GM19240 (cell line): ENCODE results near the gene NKX6-2.

Experiments
- DNase-seq: peaks from one replicate; pipeline ENCODE4 v3.0.0; 2011; ENCODE audit warnings: low spot score; ENCODE audit not compliant: insufficient read length

The NKX6-2 gene

DNA sequence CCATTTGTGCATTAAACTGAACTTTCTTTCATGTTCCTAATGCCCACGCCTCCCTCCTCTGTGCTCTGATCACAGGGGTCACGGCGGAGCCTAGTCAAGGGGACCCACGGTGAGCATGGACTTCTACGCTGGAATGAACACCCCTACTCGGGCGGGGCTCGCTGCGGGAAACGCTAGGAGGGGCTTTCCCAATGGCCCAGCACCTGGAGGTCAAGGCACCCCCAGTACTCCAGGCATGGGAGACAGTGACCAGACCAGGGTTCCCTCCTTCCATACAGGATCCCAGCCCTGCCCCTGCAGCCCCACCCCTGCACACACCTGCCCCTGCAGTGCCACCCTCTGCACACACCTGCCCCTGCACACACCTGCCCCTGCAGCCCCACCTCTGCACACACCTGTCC is 27.1 kb upstream of the NKX6-2 start:
- no peak for DNase-seq

DNA sequence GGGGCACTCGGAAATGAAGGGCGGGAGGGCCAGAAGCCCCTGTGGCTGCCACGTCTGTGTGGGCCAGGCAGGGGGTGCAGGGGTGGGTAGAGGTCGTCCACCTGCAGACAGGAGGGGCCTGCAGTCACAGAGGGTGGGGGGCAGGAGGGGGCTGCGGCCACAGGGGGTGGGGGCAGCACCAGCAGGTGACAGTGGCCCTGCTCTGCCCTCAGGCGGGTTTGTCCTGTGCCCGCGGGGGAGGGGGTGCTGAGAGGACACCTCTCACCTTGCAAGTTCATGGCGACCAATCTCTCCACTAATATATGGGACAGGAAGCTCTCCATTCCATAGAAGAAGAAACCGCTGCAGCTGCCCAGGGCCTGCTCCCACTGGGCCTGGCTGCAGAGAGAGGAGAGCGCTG is 26.6 kb upstream of the NKX6-2 start:
- DNase-seq, result no peak

DNA sequence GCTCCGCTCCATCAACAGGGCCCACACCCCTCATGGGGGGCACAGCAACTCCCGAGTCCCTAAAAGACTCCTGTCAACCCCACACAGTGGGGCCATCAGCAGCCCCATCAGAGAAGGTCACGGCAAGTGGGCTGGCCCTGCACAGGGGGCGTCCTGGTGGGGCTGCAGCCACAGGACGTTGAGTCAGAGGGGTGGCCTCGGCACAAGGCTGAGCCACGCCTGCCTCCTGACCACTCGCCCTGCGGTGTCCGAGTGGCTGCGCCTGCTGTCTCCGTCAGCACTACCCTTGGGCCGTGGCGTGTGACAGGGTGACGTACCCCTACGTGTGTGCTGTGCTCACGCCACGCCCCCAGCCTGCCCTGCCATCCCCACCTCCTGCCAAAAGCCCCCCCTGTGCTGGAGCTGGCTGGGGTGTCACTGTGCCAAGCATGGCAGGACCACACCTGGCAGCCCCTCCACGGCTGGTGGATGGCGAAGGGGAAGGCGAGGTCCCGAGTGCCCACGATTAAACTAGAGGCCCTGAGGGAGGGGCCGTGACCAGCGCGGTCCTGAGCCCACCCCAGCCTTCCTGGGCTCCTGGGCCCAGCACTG is 26.0 kb upstream of the NKX6-2 start:
- no peak for DNase-seq

DNA sequence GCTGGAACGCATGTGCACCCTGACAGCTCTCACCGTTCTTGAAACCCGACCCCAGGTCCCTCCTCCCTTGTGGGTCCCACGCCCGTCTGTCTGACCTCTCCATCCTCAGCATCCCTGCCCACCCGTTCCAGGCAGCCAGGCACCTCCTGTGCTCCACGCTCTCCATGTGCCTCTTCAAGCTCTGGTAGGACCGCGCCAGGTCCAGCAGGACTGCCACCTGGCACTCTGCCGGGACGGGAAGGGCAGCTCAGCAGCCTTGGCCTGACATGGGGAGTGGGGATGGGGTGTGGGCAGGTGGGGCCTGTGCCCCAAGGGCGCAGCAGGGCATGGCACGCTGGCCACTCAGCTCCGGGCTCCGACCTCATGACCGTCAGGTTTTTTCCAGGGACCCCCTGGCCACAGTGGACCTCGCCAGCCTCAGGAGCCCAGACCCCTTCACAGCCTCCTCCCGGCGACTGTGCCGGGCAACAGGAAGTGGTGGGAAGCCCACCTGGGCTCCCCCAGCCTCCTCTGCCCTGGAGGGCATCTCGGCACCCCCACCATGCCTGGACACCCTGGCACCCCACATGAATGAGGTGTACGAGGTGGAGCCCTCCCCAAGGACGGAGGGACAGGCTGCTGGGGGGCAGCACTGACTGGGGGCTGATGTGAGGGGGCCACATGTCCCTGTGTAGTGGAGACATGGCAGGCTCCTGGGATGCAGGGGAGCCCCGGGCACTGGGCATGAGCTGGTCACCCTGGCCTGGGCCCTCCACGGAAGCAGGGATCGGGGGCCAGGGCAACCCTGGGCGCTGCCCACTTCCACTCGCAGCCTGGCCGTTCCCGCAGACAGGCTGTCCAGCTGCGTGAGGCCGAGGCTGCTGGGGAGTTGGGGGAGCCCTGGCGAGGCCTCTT is 25.1 kb upstream of the NKX6-2 start:
- no peak for DNase-seq

DNA sequence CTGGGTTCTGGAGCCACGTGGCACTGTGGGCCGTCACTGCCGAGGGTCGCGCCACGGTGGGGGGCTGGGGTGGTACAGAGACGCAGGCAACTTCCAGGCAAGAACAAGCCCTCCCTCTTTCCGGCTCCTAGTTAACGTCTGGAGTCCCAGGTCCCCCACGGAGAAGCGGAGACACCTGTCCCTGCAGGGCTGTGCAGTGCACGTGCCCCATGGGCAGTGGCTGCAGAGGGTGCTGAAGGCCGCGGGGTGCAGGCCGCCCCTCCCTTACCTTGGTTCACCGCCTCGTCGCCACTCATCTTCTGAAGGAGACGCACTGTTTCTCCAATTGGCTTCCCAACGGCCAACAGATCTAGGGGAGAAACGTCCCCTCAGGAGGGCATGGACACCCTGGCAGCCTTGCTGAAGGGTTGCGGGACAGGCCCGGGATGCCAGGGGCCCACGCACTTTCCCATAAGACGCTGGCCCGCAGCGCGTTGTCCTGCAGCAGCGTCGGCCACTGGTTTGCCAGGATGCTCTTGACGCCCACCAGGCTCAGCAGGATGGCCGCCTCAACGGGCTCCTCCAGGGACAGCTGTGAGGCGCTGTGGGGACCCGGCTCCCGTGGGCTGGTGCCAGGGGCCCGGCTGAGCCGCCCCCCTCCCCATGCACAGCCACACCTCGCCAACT is 24.3 kb upstream of the NKX6-2 start:
- DNase-seq, result no peak

DNA sequence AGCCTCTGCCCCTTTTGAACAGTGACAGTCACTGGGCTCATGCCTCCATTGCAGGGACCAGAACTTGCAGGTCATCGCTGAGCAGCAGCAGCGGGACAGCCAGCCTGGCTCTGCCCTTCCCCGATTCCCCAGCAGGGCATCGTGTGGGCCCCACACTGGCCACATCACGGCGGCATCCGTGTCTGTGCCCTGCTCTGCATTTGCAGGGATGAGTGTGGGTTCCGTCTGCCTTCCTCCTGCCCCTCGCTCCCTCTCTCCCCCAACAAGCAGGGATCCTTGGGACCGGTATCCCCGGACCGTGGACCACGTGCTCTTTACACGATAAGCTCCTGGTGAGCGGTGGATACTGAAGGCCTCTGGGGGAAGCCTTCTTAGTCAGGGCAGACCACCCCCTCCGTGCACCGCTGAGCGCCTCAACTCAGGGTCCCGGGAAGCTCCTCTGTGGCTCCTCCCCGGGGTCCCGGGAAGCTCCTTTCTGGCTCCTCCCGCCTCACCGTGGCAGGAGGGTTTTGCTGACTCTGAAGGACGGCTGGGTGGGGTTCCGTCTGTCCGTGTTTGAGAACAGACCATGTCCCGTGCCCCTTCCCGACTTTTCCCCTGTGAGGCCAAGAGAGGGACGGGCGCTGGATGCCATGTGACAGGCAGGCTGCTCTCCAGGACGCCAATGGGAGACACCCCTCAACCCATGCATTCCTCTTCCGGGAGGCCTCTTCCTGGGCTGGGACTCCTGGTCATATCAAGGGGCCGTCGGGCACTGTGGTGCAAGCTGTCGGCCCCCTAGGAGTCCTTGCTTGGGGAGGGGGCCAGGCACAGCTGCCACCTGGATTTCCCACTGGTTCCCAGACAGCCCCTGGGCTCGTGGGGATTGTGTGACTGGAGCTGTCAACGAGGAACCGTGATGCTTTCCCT is 23.5 kb upstream of the NKX6-2 start:
- DNase-seq, result no peak

DNA sequence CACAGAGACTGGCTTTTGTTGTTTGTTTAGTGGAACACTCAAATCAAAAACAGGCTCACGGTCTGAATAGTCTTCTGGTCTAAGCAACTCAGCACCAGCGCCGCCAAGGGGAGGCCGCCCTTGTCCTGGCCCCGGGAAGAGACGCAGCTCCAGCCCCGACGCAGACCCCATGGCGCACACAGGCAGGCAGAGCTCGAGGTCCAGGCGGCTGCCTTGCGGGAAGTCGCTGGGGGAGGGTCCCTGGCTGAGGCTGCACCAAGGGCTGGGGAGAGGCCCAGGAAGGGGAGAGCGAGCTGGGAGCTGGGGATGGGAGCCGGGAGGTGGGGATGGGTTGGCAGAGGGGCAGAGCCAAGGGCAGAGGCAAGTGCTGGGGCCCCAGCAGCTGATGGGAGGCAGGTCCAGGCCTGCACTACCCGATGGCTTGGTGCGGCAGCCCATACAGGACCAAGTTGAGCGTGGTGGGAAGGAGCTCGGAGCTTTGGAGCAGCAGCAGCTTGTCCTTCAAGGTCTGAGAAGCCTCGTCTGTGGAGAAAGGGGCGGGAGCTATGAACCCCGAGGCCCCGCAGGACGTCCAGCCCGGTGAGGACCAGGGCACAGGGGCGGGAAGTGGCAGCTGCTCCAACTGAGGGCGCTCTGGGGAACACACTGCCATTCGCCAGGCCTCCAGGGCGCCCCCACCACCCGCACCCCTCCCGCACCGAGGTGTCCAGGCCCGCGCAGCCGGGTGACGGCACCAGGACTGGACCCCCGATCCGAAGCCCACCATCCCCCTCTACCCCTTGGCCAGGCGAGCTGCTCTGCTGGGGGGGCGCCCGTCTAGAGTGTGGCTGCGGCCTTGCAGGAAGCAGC is 22.7 kb upstream of the NKX6-2 start:
- no peak for DNase-seq

DNA sequence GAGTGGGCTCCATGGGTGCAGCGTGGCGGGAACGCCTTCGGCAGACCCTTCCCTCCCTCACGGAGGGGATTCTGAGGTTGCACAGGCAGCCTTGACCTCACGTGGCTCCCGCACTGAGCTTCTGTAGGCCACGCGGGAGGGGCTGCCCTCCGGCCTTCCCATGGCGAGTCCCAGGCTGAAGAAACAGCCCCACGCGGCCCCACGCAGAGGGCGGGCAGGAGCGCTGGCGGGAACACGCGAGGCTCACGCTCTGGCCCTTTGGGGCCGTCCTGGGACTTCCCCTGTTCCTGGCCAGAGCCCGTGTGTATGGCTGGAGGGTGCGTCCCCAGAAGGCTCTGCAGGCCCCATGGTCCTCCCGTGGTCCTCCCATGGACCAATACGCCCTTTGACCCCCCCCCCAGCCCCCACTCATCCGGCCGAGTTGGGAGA is 21.7 kb upstream of the NKX6-2 start:
- no peak for DNase-seq

DNA sequence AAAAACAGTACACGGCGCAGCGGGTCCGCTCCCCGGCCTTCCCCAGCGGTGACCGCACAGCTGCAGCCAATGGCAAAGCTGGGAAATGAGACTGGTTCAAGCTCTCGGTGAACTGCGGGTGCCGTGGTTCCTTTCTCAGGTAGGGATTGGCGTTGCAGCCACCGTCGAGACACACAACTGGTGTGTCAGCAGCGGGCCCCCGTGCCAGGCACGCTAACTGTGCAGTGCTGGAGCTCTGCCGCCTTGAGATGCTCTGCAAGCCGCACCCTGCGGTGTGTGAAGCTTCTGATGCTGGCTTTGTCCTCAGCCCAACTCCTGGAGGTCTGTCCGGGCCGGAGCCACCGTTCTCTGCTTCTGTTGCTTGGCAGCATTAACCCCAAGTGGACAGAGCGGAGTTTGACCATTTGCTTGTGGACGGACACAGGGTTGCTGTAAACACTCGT is 20.6 kb upstream of the NKX6-2 start:
- DNase-seq, result no peak

DNA sequence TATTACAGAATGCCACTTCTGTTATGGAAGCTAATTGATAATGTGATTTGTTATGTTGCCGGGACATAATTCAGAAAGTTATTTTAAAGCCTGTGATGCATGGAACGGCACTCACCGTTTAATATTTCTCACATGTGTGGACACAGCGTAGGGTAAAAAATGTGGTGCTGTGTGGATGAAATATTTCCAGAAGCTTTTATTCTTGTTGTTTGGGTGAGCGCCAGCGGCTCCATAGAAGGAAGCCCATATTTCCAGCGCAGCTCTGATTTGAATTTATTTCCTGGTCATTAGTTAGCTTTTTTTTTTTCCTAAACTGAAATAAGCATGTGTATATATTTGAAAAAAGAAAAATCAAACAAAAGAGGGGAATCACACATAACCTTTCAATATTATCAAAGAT is 20.2 kb upstream of the NKX6-2 start:
- no peak for DNase-seq

DNA sequence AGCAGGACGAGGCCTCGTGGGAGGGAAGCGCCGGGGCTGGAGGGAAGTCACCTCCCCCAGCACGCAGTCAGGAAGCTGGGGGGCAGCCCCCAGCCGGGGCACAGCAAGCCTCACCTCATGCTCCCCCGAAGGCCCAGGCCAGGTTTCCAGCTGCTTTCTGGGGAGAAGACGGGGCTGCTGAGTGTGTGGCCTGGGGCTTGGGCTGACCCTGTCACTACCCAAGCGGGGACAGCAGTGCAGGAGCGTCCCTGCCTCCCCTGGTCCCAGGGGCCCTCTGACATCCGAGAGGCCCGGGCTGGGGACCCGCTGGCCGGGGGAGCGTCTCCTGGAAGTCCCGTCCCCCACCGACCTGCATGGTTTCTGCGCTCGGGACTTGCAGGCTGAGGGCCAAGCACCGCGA is 19.7 kb upstream of the NKX6-2 start:
- no peak for DNase-seq

DNA sequence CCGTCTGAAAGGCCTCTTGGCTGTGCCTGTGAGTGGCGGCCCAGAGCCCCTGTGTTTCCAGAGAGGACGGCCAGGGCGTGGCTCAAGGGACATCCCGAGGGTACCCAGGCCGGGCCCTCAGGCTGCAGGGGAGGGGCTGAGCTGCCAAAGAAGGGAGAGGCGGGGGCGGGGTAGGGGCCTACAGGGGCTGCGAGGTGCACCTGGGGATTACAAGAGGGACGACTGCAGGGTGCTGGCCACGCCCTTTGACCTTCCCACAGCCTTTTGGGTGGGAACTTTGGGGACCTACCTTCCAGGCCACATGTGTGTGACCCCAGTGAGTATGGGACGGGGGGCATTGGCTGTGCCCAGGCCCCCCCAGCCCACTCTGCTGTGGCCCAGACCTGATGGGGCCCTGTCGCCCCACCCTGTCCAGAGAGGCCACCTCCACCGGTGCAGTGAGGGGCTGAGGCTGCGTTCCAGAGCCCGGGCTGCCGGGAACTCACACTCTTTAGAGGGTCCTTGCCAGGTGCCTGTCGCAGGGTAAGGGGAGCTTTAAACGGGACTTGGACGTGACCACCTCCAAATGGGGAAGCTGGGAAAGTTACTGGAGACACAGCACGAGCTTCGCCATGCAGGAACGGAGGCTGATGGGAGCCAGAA is 19.0 kb upstream of the NKX6-2 start:
- DNase-seq, result no peak

DNA sequence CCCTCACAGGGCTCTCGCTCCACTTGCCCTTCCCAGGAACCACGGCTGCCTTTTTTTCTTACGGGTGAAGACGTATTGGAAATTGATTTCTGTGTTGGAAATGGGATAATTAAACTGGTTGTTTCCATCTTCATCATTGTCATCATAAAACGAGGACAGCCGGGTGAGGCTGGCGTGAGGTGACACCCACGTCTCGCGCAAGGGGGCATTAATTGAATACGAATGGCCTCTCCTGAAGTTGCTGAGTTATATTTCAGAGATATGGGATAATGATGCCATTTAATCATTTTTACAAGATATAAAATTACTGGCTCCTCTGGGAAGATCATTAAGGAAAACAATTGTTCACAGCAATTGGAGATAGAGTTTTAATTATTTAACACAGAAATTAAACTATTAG is 18.3 kb upstream of the NKX6-2 start:
- no peak for DNase-seq

DNA sequence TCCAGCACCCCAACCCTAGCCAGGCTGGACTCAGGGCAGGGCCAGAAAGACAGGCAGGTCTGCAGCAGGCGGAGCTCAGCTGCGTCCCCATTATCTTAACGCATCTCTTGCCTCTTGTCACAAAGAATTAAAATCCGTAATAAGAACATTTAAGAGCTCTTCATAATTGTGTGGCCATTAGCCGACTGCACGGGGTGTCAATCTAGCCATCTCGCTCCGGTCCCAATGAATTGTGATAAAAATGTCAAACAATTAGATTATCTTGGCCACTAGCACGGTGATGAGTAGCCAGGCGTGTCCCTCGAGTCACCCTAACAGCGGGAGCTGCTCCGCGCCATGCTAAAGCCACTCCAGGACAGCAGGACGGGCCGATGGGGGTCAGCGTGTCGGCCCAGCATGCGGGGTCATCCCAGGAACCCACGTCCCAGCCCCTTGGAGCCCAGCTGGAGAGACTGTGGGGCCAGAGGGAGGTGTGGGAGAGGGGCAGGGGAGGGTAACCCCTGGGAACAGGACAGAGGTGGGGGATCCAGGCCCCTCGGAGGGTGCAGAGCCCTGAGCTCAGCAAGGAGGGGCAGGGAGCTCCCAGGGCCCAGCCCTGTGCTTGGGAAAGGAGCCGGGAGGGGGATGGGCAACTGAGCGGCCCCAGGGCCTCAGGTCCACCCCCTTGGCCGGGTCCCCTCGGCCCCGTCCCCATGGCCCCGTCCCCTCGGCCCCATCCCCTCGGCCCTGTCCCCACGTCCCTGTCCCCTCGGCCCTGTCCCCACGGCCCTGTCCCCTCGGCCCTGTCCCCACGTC is 17.7 kb upstream of the NKX6-2 start:
- no peak for DNase-seq

DNA sequence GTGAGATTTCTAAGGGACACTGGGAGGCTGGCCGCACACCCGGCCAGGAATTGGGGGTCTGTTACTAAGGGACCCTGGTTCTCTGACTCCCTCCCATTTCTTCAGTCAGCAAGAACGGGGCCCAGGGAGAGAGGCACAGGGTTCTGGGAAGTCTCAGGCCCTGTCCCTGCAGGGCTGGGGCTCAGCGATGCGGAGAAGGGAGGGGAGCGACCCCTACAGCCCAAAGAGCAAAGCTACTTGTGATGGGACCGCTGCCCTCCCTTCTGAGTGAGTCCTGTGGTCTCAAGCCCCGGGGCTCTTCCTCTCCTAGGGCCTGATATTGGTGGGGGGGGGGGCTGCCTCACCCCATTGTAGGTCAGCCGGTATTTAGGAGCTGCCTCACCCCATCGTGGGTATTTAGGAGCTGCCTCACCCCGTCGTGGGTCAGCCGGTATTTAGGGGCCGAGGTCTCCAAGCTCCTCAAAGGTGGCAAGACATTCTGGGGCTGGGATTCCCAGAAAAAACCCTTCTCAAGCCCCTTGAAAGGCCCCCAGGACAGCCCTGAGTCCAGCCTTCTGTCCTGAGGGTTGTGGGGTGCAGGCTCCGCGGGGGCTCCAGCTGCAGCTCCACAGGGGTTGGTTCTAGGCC is 16.9 kb upstream of the NKX6-2 start:
- DNase-seq, result no peak

DNA sequence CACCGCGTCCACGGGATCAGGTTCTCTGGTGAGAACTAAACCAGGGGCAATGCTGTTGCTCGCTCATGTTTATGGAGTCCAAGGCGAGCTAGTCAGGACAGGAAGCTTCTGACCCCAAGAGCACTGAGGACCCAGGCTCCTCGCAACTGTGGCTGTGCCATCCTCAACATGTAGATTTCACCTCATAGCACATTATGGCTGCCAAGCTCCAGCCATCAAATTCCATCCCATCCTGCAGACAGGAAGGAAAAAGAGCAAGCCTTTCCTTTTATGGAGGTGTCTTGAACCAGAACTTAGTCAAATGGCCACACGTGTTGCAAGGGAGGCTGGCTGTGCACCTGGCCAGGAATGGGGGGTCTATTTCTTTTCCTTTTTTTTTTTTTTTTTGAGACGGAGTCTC is 16.1 kb upstream of the NKX6-2 start:
- DNase-seq, result no peak

DNA sequence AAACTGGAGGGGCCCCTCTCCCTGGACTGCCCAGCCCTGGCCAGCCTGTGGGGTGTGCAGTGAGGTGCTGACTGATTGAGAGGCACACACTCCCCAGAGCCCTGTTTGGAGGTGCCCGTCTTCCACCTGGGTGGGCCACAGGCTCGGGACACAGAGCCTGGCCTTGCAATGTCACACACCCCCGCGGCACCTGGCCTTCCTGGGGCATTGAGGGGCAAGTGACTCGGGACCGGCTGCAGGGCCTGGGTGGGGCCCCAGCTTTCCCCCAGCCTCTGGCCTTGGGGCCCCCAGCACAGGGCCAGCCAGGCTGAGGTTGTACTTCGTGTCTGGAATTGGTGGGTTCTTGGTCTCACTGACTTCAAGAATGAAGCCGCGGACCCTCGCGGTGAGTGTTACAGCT is 13.9 kb upstream of the NKX6-2 start:
- no peak for DNase-seq

DNA sequence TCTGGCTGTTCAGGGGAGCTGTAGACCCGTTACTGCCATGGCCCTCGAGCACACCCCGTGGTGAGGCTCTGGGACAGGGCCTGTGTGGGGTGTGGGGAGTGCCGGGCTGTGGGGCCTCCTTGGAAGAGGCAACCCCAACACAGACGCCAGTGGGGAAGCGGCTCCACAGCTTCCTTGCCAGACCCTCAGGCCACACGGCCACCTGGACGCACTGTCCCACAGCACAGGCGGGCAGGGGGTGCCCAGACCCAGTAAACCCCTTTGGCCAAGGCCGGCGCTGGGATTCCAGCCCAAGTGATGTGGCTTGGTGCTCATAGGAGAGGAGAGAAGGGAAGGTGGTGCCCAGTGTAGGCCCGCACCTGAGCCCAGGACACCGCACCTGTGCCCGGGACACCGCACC is 12.9 kb upstream of the NKX6-2 start:
- DNase-seq, result no peak

DNA sequence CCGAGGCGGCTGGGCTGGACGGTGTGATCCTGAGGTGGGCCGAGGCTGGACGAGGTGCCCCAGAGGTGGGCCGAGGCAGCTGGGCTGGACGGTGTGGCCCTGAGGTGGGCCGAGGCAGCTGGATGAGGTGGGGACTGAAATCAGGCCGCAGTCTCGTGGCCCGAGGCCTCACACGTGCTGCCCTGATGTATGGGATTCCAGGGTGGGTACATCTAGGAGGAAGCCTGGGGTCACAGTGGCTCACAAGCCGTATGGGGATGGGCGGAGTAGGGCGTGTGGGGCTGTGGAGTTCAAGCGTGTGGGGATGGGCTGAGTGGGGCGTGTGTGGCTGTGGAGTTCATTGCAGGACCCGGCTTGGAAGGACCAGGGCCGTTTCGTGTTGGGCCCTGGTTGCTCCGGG is 12.5 kb upstream of the NKX6-2 start:
- no peak for DNase-seq
